Measurements from ENCODE around the gene GRPEL1. TPM values are rescaled to one million over a fixed set of nuclear protein-coding genes. Genes with fewer than 3 reads are reported as not detected.

Gene GRPEL1
- total and polyA plus RNA-seq, 2 of the 13 experiments (the other 11 are each of a cell fraction or from before 2014, with no cell fraction given) = 32.3 to 141 TPM

GRCh38 chr4:7112656-7113055 lies 44.8 kb upstream of the GRPEL1 start (continued):
- TF ChIP-seq ZBTB26 (CRISPR knock-in tag; IDR thresholded peaks at IDR 0.05; ENCODE audit: borderline replicate concordance) = no peak
- TF ChIP-seq, protein P1, sequence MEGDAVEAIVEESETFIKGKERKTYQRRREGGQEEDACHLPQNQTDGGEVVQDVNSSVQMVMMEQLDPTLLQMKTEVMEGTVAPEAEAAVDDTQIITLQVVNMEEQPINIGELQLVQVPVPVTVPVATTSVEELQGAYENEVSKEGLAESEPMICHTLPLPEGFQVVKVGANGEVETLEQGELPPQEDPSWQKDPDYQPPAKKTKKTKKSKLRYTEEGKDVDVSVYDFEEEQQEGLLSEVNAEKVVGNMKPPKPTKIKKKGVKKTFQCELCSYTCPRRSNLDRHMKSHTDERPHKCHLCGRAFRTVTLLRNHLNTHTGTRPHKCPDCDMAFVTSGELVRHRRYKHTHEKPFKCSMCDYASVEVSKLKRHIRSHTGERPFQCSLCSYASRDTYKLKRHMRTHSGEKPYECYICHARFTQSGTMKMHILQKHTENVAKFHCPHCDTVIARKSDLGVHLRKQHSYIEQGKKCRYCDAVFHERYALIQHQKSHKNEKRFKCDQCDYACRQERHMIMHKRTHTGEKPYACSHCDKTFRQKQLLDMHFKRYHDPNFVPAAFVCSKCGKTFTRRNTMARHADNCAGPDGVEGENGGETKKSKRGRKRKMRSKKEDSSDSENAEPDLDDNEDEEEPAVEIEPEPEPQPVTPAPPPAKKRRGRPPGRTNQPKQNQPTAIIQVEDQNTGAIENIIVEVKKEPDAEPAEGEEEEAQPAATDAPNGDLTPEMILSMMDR (CRISPR knock-in tag; IDR thresholded peaks at IDR 0.05) = no peak

DNA sequence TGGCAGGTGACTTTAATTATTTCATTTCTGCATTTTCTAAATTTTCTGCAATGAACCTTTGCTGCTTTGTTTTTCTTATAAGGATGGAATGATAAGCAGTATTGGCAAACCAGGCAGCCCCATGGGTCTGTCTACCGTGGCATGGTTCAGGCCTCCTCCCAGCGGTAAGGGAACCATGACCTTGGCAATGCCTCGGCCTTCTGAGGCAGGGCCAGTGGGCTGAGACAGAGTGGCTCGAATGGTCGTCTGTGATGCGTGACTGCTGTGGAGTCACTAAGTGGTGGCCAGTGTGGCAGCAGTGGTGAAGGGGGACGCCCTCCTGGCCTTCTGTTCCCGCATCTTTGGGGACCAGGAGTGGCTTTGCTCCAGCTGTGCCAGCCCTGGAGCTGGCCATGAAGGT lies 43.6 kb upstream of the GRPEL1 start:
- TF ChIP-seq FOXP1 (IDR thresholded peaks at IDR 0.05) (no peak), FOXP1 (CRISPR knock-in tag; IDR thresholded peaks at IDR 0.05) (no peak), ZSCAN29 (CRISPR knock-in tag; conservative IDR thresholded peaks at IDR 0.05) (no peak), RNF219 (CRISPR knock-in tag; IDR thresholded peaks at IDR 0.05) (no peak), XBP1 (CRISPR knock-in tag; IDR thresholded peaks at IDR 0.05) (no peak), SIX4 (CRISPR knock-in tag; IDR thresholded peaks at IDR 0.05) (no peak), NCOA1 (CRISPR knock-in tag; IDR thresholded peaks at IDR 0.05) (no peak), NFAT5 (CRISPR knock-in tag; IDR thresholded peaks at IDR 0.05) (no peak), ZMYM2 (CRISPR knock-in tag; IDR thresholded peaks at IDR 0.05) (no peak), ZNF280B (CRISPR knock-in tag; IDR thresholded peaks at IDR 0.05; ENCODE audit: borderline replicate concordance) (no peak)
- CTCF ChIA-PET (ENCODE audit: low intra/inter-chr PET ratio, low total read pairs) = no interaction called here
- ATAC-seq (no peak), DNase-seq (ENCODE audit: low spot score) (no peak), FAIRE-seq (no peak)
- Histone ChIP-seq H3K4me3 (replicated peaks in 1 of 3; ENCODE audit: insufficient read depth in 1 of 3, low read depth in 2 of 3, low read length in 3 of 3) (no peak overlapping the region), H4K20me1 (ENCODE audit: insufficient read depth, low read length) (no peaks in the 10 kb centered on the region), H3K27me3 (ENCODE audit: control insufficient read depth in 1 of 2, insufficient read depth in 2 of 2, low read length in 2 of 2) (peaks cover 4 to 20% of the 10 kb centered on the region in 2 experiments; a peak in 3 of 5 replicates), H3K4me2 (ENCODE audit: low read depth, low read length) (no peak overlapping the region), H3K36me3 (replicated peaks in 1 of 2; ENCODE audit: control insufficient read depth in 1 of 2, insufficient read depth in 2 of 2, low read length in 2 of 2) (no peaks in the 10 kb centered on the region), H2AFZ (ENCODE audit: low read length) (no peak overlapping the region), H3K27ac (ENCODE audit: extremely low read length, insufficient read depth, low read length) (no peak overlapping the region), H3K9me3 (ENCODE audit: low read length) (no peaks in the 10 kb centered on the region), H3K4me1 (ENCODE audit: insufficient read depth, low read length) (peaks cover 16% of the 10 kb centered on the region; the same call in 1 of the 2 replicates), H3K79me2 (ENCODE audit: insufficient read depth, low read length) (no peaks in the 10 kb centered on the region), H3K9ac (ENCODE audit: insufficient read depth, low read depth, low read length) (no peak overlapping the region)
- BruUV-seq (replicated peaks) = no TSS peak
- intact Hi-C loops (cut with micrococcal nuclease; ENCODE audit: unreplicated experiment) (no loop called here), in situ Hi-C loops (cut with HindIII; ENCODE audit: extremely low pct_ligation_motif_present, low pct_unique_long_range_greater_than_20kb) (no loop called here)
- 58% methylated on average over 6 of the region's 8 CpGs for WGBS (ENCODE audit: low lambda C conversion rate)
- POLR2A ChIA-PET = no interaction called here

Measured in HepG2 (cell line).